MM.1S (cell line): ENCODE data around the gene A4GALT.

Experiments used
- DNase-seq: peaks from one replicate; pipeline ENCODE4 v3.0.0-alpha.2; 2015
- H2AFZ ChIP-seq: fragments of 300-600 bp; sonication (generic); 2 replicates; pipeline ENCODE4 v1.6.0; 2016; ENCODE audit warnings: antibody characterized with exemption, low read length
- H3F3A ChIP-seq: fragments of 300-600 bp; sonication (generic); 2 replicates; pipeline ENCODE4 v1.6.1; 2016; ENCODE audit warnings: mild to moderate bottlenecking, antibody characterized with exemption, low read length, moderate library complexity, mixed read lengths; ENCODE audit not compliant: insufficient read depth
- H3K27ac ChIP-seq: fragments of 300-600 bp; sonication (generic); 2 replicates; pipeline ENCODE4 v1.5.1; 2016; ENCODE audit warnings: mild to moderate bottlenecking, low read length
- H3K27me3 ChIP-seq: fragments of 300-600 bp; sonication (generic); replicated peaks from 2 replicates; pipeline ENCODE4 v1.6.0; 2016; ENCODE audit warnings: low read length; ENCODE audit not compliant: insufficient read depth
- H3K36me3 ChIP-seq: fragments of 300-600 bp; sonication (generic); replicated peaks from 2 replicates; pipeline ENCODE4 v1.6.1; 2016; ENCODE audit warnings: mild to moderate bottlenecking, low read length, mixed read lengths; ENCODE audit not compliant: insufficient read depth
- H3K4me1 ChIP-seq: fragments of 300-600 bp; sonication (generic); 2 replicates; pipeline ENCODE4 v1.6.1; 2016; ENCODE audit warnings: low read length, mixed read lengths
- H3K4me2 ChIP-seq: fragments of 300-600 bp; sonication (generic); 2 replicates; pipeline ENCODE4 v1.6.0; 2016; ENCODE audit warnings: low read depth, low read length
- H3K4me3 ChIP-seq: fragments of 300-600 bp; sonication (generic); 2 replicates; pipeline ENCODE4 v1.5.1; 2016; ENCODE audit warnings: low read length, mixed read lengths
- H3K79me2 ChIP-seq: fragments of 300-600 bp; sonication (generic); 2 replicates; pipeline ENCODE4 v1.6.1; 2016; ENCODE audit warnings: mixed run types, low read length, mixed read lengths
- H3K9ac ChIP-seq: fragments of 300-600 bp; sonication (generic); 2 replicates; pipeline ENCODE4 v1.6.1; 2016; ENCODE audit warnings: low read length, mixed read lengths
- H3K9me2 ChIP-seq: fragments of 300-600 bp; sonication (generic); replicated peaks from 2 replicates; pipeline ENCODE4 v1.6.1; 2016; ENCODE audit warnings: mild to moderate bottlenecking, low read length, mixed read lengths; ENCODE audit not compliant: insufficient read depth
- H3K9me3 ChIP-seq: fragments of 300-600 bp; sonication (generic); replicated peaks from 2 replicates; pipeline ENCODE4 v1.6.1; 2016; ENCODE audit warnings: mild to moderate bottlenecking, low read length, mixed read lengths; ENCODE audit not compliant: insufficient read depth
- H4K20me1 ChIP-seq: fragments of 300-600 bp; sonication (generic); 2 replicates; pipeline ENCODE4 v1.6.1; 2016; ENCODE audit warnings: mild to moderate bottlenecking, low read length, moderate library complexity, mixed read lengths; ENCODE audit not compliant: insufficient read depth
- CTCF ChIP-seq: fragments of 300-600 bp; sonication (generic); IDR thresholded peaks from 2 replicates; pipeline ENCODE4 v1.5.1; 2016; ENCODE audit warnings: antibody characterized with exemption, low read length, mixed read lengths
- EZH2 ChIP-seq: fragments of 300-600 bp; sonication (generic); optimal IDR thresholded peaks from 2 replicates; pipeline ENCODE3; 2017; ENCODE audit warnings: low read depth, mild to moderate bottlenecking, antibody characterized with exemption, low read length, mixed read lengths
- EZH2phosphoT487 ChIP-seq: fragments of 300-600 bp; sonication (generic); IDR thresholded peaks from 2 replicates; pipeline ENCODE4 v1.6.1; 2018; ENCODE audit warnings: antibody characterized with exemption, low read length

A4GALT gene

GRCh38 chr22:42649246-42650099, 71.2 kb downstream of the A4GALT start, which contains the start of gene CYB5R3:
Gene CYB5R3, minus strand, starts transcription at chr22:42649392. Its CDS starts 77 bp downstream, at chr22:42649315.
- Histone ChIP-seq H3K4me2 (peak within 1 kb of the TSS; percentile 89), H3K27ac (no peak within 1 kb of the TSS), H3K4me1 (peaks cover 7% of the 10 kb centered on the region), H3K9me3 (no peaks in the 10 kb centered on the region), H3K79me2 (peaks cover 41% of the 10 kb centered on the region), H2AFZ (peak within 1 kb of the TSS; percentile 86), H3K9me2 (no peaks in the 10 kb centered on the region), H3K36me3 (no peaks in the 10 kb centered on the region), H3K4me3 (peak within 1 kb of the TSS; percentile 100), H3K27me3 (no peaks in the 10 kb centered on the region), H3K9ac (peak within 1 kb of the TSS; percentile 88), H4K20me1 (no peaks in the 10 kb centered on the region), H3F3A (no peaks in the 10 kb centered on the region)
- peak; percentile 63 for DNase-seq
- TF ChIP-seq CTCF: no peak
- no peak for TF ChIP-seq EZH2phosphoT487
- no peak for TF ChIP-seq EZH2

- H3K4me2 ChIP-seq: peak overlapping the region; percentile 89
- peak overlapping the region; percentile 86 for H2AFZ ChIP-seq
- H3K9ac ChIP-seq: peak overlapping the region; percentile 88
- peaks cover 48% of the 10 kb centered on the region for H3K79me2 ChIP-seq
- TF ChIP-seq CTCF (no peak), EZH2phosphoT487 (no peak), EZH2 (no peak)
- no peaks in the 10 kb centered on the region for H3K9me3 ChIP-seq
- no peaks in the 10 kb centered on the region for H3K36me3 ChIP-seq
- no peaks in the 10 kb centered on the region for H3K27me3 ChIP-seq
- DNase-seq: peak; percentile 27
- no peaks in the 10 kb centered on the region for H3K9me2 ChIP-seq
- no peaks in the 10 kb centered on the region for H3F3A ChIP-seq
- H4K20me1 ChIP-seq: no peaks in the 10 kb centered on the region
- H3K27ac ChIP-seq: no peak overlapping the region
- H3K4me3 ChIP-seq: peak overlapping the region; percentile 100
- H3K4me1 ChIP-seq: peaks cover 7% of the 10 kb centered on the region
Observed at GRCh38 chr22:42648368-42649245, 72.1 kb downstream of the A4GALT start.

- H3K4me3 ChIP-seq: peak overlapping the region; percentile 100
- H3K4me1 ChIP-seq: peaks cover 7% of the 10 kb centered on the region
- no peaks in the 10 kb centered on the region for H3F3A ChIP-seq
- no peaks in the 10 kb centered on the region for H3K9me2 ChIP-seq
- H3K27me3 ChIP-seq: no peaks in the 10 kb centered on the region
- no peak for DNase-seq
- H3K9ac ChIP-seq: peak overlapping the region; percentile 88; the same call in 1 of the 2 replicates
- no peaks in the 10 kb centered on the region for H3K9me3 ChIP-seq
- no peak for TF ChIP-seq EZH2phosphoT487
- no peak for TF ChIP-seq EZH2
- TF ChIP-seq CTCF: no peak
- H3K4me2 ChIP-seq: peak overlapping the region; percentile 89
- H3K79me2 ChIP-seq: peaks cover 50% of the 10 kb centered on the region
- H2AFZ ChIP-seq: no peak overlapping the region
- no peaks in the 10 kb centered on the region for H3K36me3 ChIP-seq
- no peak overlapping the region for H3K27ac ChIP-seq
- H4K20me1 ChIP-seq: no peaks in the 10 kb centered on the region
Observed at GRCh38 chr22:42648017-42648367, 72.7 kb downstream of the A4GALT start.
